OCI-LY7 (cell line): Measurements from ENCODE around the gene GRM5. TPM values are rescaled to one million over a fixed set of nuclear protein-coding genes. Genes with fewer than 3 reads are reported as not detected.

Experiments used
- BruUV-seq: library from RNA; stranded (reverse); fragments of 400-500 nt; replicated peaks from 2 replicates; lab custom pipeline; 2021; lab: Mats Ljungman, UMichigan
- CTCF ChIA-PET: fragments of 300-600 bp; sonication (Branson Sonifier 250); formaldehyde crosslinking; loops from one replicate; lab custom pipeline; 2022; ENCODE audit warnings: antibody characterized with exemption; ENCODE audit not compliant: unreplicated experiment; lab: Charles Lee
- POLR2A ChIA-PET: fragments of 300-600 bp; sonication (Branson Sonifier 250); formaldehyde crosslinking; loops from one replicate; lab custom pipeline; 2022; ENCODE audit warnings: antibody characterized with exemption; lab: Charles Lee
- DNase-seq: peaks from one replicate; pipeline ENCODE4 v3.0.0-alpha.2; 2015; ENCODE audit warnings: low spot score
- H2AFZ ChIP-seq: fragments of 200-600 bp; sonication (generic), shearing (Covaris generic); 2 replicates; pipeline ENCODE4 v1.6.1; 2014; ENCODE audit warnings: mild to moderate bottlenecking, antibody characterized with exemption, low read length, moderate library complexity
- H3K27ac ChIP-seq: fragments of 200-600 bp; sonication (generic); 2 replicates; pipeline ENCODE4 v1.5.1; 2014; ENCODE audit warnings: mixed run types, low read depth, mild to moderate bottlenecking, moderate library complexity, low read length, inconsistent platforms; ENCODE audit not compliant: poor library complexity, severe bottlenecking
- H3K36me3 ChIP-seq: fragments of 200-600 bp; sonication (generic); 2 replicates; pipeline ENCODE4 v1.6.1; 2014; ENCODE audit warnings: mild to moderate bottlenecking, antibody characterized with exemption, low read length, moderate library complexity, mixed read lengths; ENCODE audit not compliant: insufficient read depth
- H3K4me1 ChIP-seq: fragments of 200-600 bp; sonication (generic); 2 replicates; pipeline ENCODE4 v1.5.1; 2014; ENCODE audit warnings: mild to moderate bottlenecking, low read length; ENCODE audit not compliant: insufficient read depth, poor library complexity, severe bottlenecking
- H3K4me2 ChIP-seq: fragments of 200-600 bp; sonication (generic); 2 replicates; pipeline ENCODE4 v1.6.1; 2014; ENCODE audit warnings: mild to moderate bottlenecking, low read length
- H3K4me3 ChIP-seq: fragments of 200-600 bp; sonication (generic); 2 replicates; pipeline ENCODE4 v1.5.1; 2014; ENCODE audit warnings: mild to moderate bottlenecking, low read depth, low read length; ENCODE audit not compliant: poor library complexity, severe bottlenecking
- H3K79me2 ChIP-seq: fragments of 200-600 bp; sonication (generic); 2 replicates; pipeline ENCODE4 v1.6.1; 2016; ENCODE audit warnings: low read depth, mild to moderate bottlenecking, low read length, moderate library complexity, mixed read lengths; ENCODE audit not compliant: insufficient read depth
- H3K9me2 ChIP-seq: fragments of 200-600 bp; sonication (generic); 2 replicates; pipeline ENCODE4 v1.6.1; 2016; ENCODE audit warnings: mild to moderate bottlenecking, low read length, mixed read lengths; ENCODE audit not compliant: insufficient read depth
- H3K9me3 ChIP-seq: fragments of 200-600 bp; sonication (generic); 2 replicates; pipeline ENCODE4 v1.6.1; 2014; ENCODE audit warnings: mild to moderate bottlenecking, mixed run types, low read length, mixed read lengths
- H4K20me1 ChIP-seq: fragments of 200-600 bp; sonication (generic); 2 replicates; pipeline ENCODE4 v1.6.1; 2014; ENCODE audit warnings: mild to moderate bottlenecking, antibody characterized with exemption, low read length, moderate library complexity, mixed read lengths; ENCODE audit not compliant: insufficient read depth
- CTCF ChIP-seq: fragments of 200-600 bp; sonication (generic); conservative IDR thresholded peaks from 2 replicates; pipeline ENCODE4 v1.5.1; 2014; ENCODE audit warnings: mild to moderate bottlenecking, antibody characterized with exemption, low read length, moderate library complexity, mixed read lengths
- EZH2phosphoT487 ChIP-seq: fragments of 200-600 bp; sonication (generic); IDR thresholded peaks from 2 replicates; pipeline ENCODE4 v1.6.1; 2018; ENCODE audit warnings: low read depth, borderline replicate concordance, mild to moderate bottlenecking, mixed run types, antibody characterized with exemption, low read length, moderate library complexity, mixed read lengths
- intact Hi-C: fragments of 100-400 bp; cut with micrococcal nuclease; formaldehyde crosslinking; loops from one replicate; pipeline ENCODE4 v1.10.0; 2022; ENCODE audit not compliant: unreplicated experiment
- total RNA-seq, 2 experiments: library from RNA; depleted of rRNA in 1 of 2; stranded (reverse); fragments of >200 nt in 1 of 2; shearing (Covaris generic) in 1 of 2; gene quantifications; 2 replicates each; pipeline ENCODE4 v1.2.3, GENCODE V29; 2014 to 2022

GRM5 gene
- total RNA-seq, 2 experiments from 2014 or later = not detected

- intact Hi-C loops = no loop called here
Observed at GRCh38 chr11:88619656-88620385, 446.0 kb downstream of the GRM5 start.

GRCh38 chr11:88619071-88619425, 446.7 kb downstream of the GRM5 start:
- Histone ChIP-seq H3K4me1 (no peaks in the 10 kb centered on the region), H2AFZ (no peak overlapping the region), H3K36me3 (no peaks in the 10 kb centered on the region), H3K27ac (no peak overlapping the region), H3K9me3 (no peaks in the 10 kb centered on the region), H3K79me2 (no peaks in the 10 kb centered on the region), H4K20me1 (no peaks in the 10 kb centered on the region), H3K4me3 (no peak overlapping the region), H3K9me2 (no peaks in the 10 kb centered on the region), H3K4me2 (no peak overlapping the region)
- BruUV-seq = no TSS peak
- no peak for DNase-seq
- intact Hi-C loops = no loop called here
- no peak for TF ChIP-seq EZH2phosphoT487
- no peak for TF ChIP-seq CTCF
- CTCF ChIA-PET = no interaction called here
- POLR2A ChIA-PET = interaction anchor here (0.6 kb wide), 1 partner anchor 551 kb away, joined by 3 read pairs; no protein-coding TSS in a partner anchor

More at GRCh38 chr11:88619656-88620385, 446.0 kb downstream of the GRM5 start:
- H3K36me3 ChIP-seq = no peaks in the 10 kb centered on the region
- TF ChIP-seq EZH2phosphoT487 (no peak), CTCF (no peak)
- CTCF ChIA-PET = no interaction called here
- no peak overlapping the region for H3K4me3 ChIP-seq
- no peaks in the 10 kb centered on the region for H3K9me2 ChIP-seq
- no peaks in the 10 kb centered on the region for H3K4me1 ChIP-seq
- DNase-seq = no peak
- no peaks in the 10 kb centered on the region for H3K79me2 ChIP-seq
- POLR2A ChIA-PET = no interaction called here
- no TSS peak for BruUV-seq
- H3K4me2 ChIP-seq = no peak overlapping the region
- H3K9me3 ChIP-seq = no peaks in the 10 kb centered on the region
- no peaks in the 10 kb centered on the region for H4K20me1 ChIP-seq
- no peak overlapping the region for H3K27ac ChIP-seq
- no peak overlapping the region for H2AFZ ChIP-seq

GRCh38 chr11:88618327-88619070, 447.3 kb downstream of the GRM5 start:
- intact Hi-C loops = no loop called here
- Histone ChIP-seq H3K4me2 (no peak overlapping the region), H3K9me2 (no peaks in the 10 kb centered on the region), H3K4me1 (no peaks in the 10 kb centered on the region), H3K27ac (no peak overlapping the region), H3K36me3 (no peaks in the 10 kb centered on the region), H3K4me3 (no peak overlapping the region), H2AFZ (no peak overlapping the region), H4K20me1 (no peaks in the 10 kb centered on the region), H3K9me3 (no peaks in the 10 kb centered on the region), H3K79me2 (no peaks in the 10 kb centered on the region)
- DNase-seq = no peak
- BruUV-seq = no TSS peak
- POLR2A ChIA-PET = interaction anchor here (0.6 kb wide), 1 partner anchor 551 kb away, joined by 3 read pairs; no protein-coding TSS in a partner anchor
- CTCF ChIA-PET = no interaction called here
- TF ChIP-seq EZH2phosphoT487 = no peak
- TF ChIP-seq CTCF = no peak
